GM23338 (cell line): ENCODE data around the gene KLHL9. TPM values are rescaled to one million over a fixed set of nuclear protein-coding genes. Genes with fewer than 3 reads are reported as not detected.

ENCODE experiments used
- ATAC-seq: fragments of 200-7000 bp; cut with Tn5 transposase; 3 replicates; pipeline ENCODE4 v1.9.1; 2020
- DNase-seq: peaks from one replicate; pipeline ENCODE4 v3.0.0-alpha.2; 2015; ENCODE audit warnings: low spot score
- H2AFZ ChIP-seq: fragments of 200-600 bp; sonication (generic); 2 replicates; pipeline ENCODE4 v1.8.0; 2016; ENCODE audit warnings: antibody characterized with exemption, mild to moderate bottlenecking, moderate library complexity
- H3F3A ChIP-seq: fragments of 200-600 bp; sonication (generic); replicated peaks from 2 replicates; pipeline ENCODE4 v1.8.0; 2017; ENCODE audit warnings: antibody characterized with exemption, mixed run types, low read depth
- H3K27ac ChIP-seq: fragments of 200-600 bp; sonication (generic); 2 replicates; pipeline ENCODE4 v1.6.1; 2016; ENCODE audit warnings: low read depth
- H3K27me3 ChIP-seq: fragments of 200-600 bp; sonication (generic); 2 replicates; pipeline ENCODE4 v1.8.0; 2016; ENCODE audit warnings: mild to moderate bottlenecking, mixed run types, moderate library complexity; ENCODE audit not compliant: insufficient read depth
- H3K36me3 ChIP-seq: fragments of 200-600 bp; sonication (generic); 2 replicates; pipeline ENCODE4 v1.8.0; 2016; ENCODE audit warnings: mild to moderate bottlenecking; ENCODE audit not compliant: insufficient read depth
- H3K4me1 ChIP-seq: fragments of 200-600 bp; sonication (generic); 2 replicates; pipeline ENCODE4 v1.8.0; 2016; ENCODE audit warnings: mild to moderate bottlenecking, moderate library complexity; ENCODE audit not compliant: insufficient read depth
- H3K4me2 ChIP-seq: fragments of 200-600 bp; sonication (generic); 2 replicates; pipeline ENCODE4 v1.7.1; 2017; ENCODE audit warnings: mixed run types
- H3K4me3 ChIP-seq: fragments of 200-600 bp; sonication (generic); 2 replicates; pipeline ENCODE4 v1.6.1; 2016; ENCODE audit warnings: mixed run types
- H3K79me2 ChIP-seq: fragments of 200-600 bp; sonication (generic); replicated peaks from 2 replicates; pipeline ENCODE4 v1.8.0; 2017; ENCODE audit warnings: mild to moderate bottlenecking; ENCODE audit not compliant: insufficient read depth
- H3K9me2 ChIP-seq: fragments of 200-600 bp; sonication (generic); 2 replicates; pipeline ENCODE4 v1.8.0; 2017; ENCODE audit not compliant: insufficient read depth
- H4K20me1 ChIP-seq: fragments of 200-600 bp; sonication (generic); replicated peaks from 2 replicates; pipeline ENCODE4 v1.8.0; 2017; ENCODE audit warnings: mild to moderate bottlenecking; ENCODE audit not compliant: insufficient read depth
- H3K27ac Mint-ChIP-seq: 2 replicates; pipeline ENCODE4 v1.8.0; 2020; ENCODE audit warnings: inconsistent platforms, mild to moderate bottlenecking, moderate library complexity, mixed read lengths
- H3K27me3 Mint-ChIP-seq: 3 replicates; pipeline ENCODE4 v1.8.0; 2022; ENCODE audit warnings: low read depth, mild to moderate bottlenecking, moderate library complexity, mixed read lengths, inconsistent platforms; ENCODE audit not compliant: insufficient read depth, poor library complexity
- H3K36me3 Mint-ChIP-seq: 3 replicates; pipeline ENCODE4 v1.8.0; 2021; ENCODE audit warnings: low read depth, mild to moderate bottlenecking, inconsistent platforms, moderate library complexity, mixed read lengths
- H3K4me1 Mint-ChIP-seq: 3 replicates; pipeline ENCODE4 v1.8.0; 2020; ENCODE audit warnings: mild to moderate bottlenecking, inconsistent platforms, mixed read lengths
- H3K4me3 Mint-ChIP-seq: 3 replicates; pipeline ENCODE4 v1.8.0; 2021; ENCODE audit warnings: moderate library complexity, mild to moderate bottlenecking, inconsistent platforms, mixed read lengths
- H3K9me3 Mint-ChIP-seq: 3 replicates; pipeline ENCODE4 v1.8.0; 2020; ENCODE audit warnings: moderate library complexity, mild to moderate bottlenecking, inconsistent platforms, mixed read lengths
- CREB1 ChIP-seq: fragments of 250-450 bp; sonication (Bioruptor Pico); IDR thresholded peaks from 2 replicates; pipeline ENCODE4 v1.5.0; 2020; ENCODE audit warnings: low read depth, mild to moderate bottlenecking, moderate library complexity
- EZH2 ChIP-seq: fragments of 200-600 bp; sonication (generic); IDR thresholded peaks from one replicate; pipeline ENCODE4 v1.8.0; 2017; ENCODE audit warnings: antibody characterized with exemption, mild to moderate bottlenecking, low read depth; ENCODE audit not compliant: unreplicated experiment
- EZH2phosphoT487 ChIP-seq: fragments of 200-600 bp; sonication (generic); IDR thresholded peaks from one replicate; pipeline ENCODE4 v1.8.1; 2018; ENCODE audit warnings: antibody characterized with exemption; ENCODE audit not compliant: unreplicated experiment
- JUNB ChIP-seq: IDR thresholded peaks from one replicate; pipeline ENCODE4 v1.6.1; 2016; ENCODE audit warnings: antibody characterized with exemption; ENCODE audit not compliant: unreplicated experiment
- NANOG ChIP-seq: IDR thresholded peaks from 2 replicates; pipeline ENCODE4 v1.6.1; 2016; ENCODE audit warnings: antibody characterized with exemption, borderline replicate concordance
- POLR2AphosphoS5 ChIP-seq: IDR thresholded peaks from 2 replicates; pipeline ENCODE4 v1.6.1; 2016; ENCODE audit warnings: antibody characterized with exemption, low read depth
- ZNF331 ChIP-seq: fragments of 250-450 bp; sonication (Bioruptor Pico); IDR thresholded peaks from 2 replicates; pipeline ENCODE4 v1.5.0; 2020; ENCODE audit warnings: low read depth, mild to moderate bottlenecking, moderate library complexity
- polyA plus RNA-seq: library from polyadenylated mRNA; unstranded; fragments of >200 nt; fragmentation: Nextera tagmentation; extraction: Ambion mirVana; gene quantifications from 2 replicates; pipeline ENCODE4 v1.2.1, GENCODE V29; 2016
- total RNA-seq: library from RNA; depleted of rRNA; stranded (reverse); fragments of >200 nt; shearing (Covaris generic); gene quantifications from 2 replicates; pipeline ENCODE4 v1.2.3, GENCODE V29; 2014
- TF ChIP-seq, protein P1 (sequence below), 2 experiments: fragments of 200-600 bp in 1 of 2; sonication (generic) in 1 of 2; conservative IDR thresholded peaks; 2 replicates each; pipeline versions ENCODE4 v1.5.1 to v1.6.1; 2016 to 2017; ENCODE audit warnings: antibody characterized with exemption in 2 of 2, low read depth in 2 of 2, mild to moderate bottlenecking in 2 of 2, moderate library complexity in 1 of 2

KLHL9 gene
- total and polyA plus RNA-seq, 2 experiments from 2014 or later, result 9.1 to 24.0 TPM

GRCh38 chr9:21357479-21358460 lies 22.6 kb upstream of the KLHL9 start:
- H3F3A ChIP-seq, result no peaks in the 10 kb centered on the region
- no peaks in the 10 kb centered on the region for H3K9me2 ChIP-seq
- no peaks in the 10 kb centered on the region for H3K27me3 ChIP-seq
- H3K4me3 ChIP-seq, result no peak overlapping the region
- DNase-seq, result no peak
- Mint-ChIP-seq H3K4me1 (no peaks in the 10 kb centered on the region), H3K27me3 (no peaks in the 10 kb centered on the region), H3K4me3 (no peak overlapping the region), H3K27ac (no peak overlapping the region), H3K9me3 (peaks cover 6% of the 10 kb centered on the region), H3K36me3 (0 out of 3 replicates have a peak, but pooled peaks cover 5% of the 10 kb centered on the region)
- no peak for ATAC-seq
- H4K20me1 ChIP-seq, result no peaks in the 10 kb centered on the region
- no peaks in the 10 kb centered on the region for H3K36me3 ChIP-seq
- H3K27ac ChIP-seq, result no peak overlapping the region
- no peaks in the 10 kb centered on the region for H3K79me2 ChIP-seq
- H3K4me2 ChIP-seq, result no peak overlapping the region
- TF ChIP-seq POLR2AphosphoS5, result no peak
- TF ChIP-seq, protein P1, sequence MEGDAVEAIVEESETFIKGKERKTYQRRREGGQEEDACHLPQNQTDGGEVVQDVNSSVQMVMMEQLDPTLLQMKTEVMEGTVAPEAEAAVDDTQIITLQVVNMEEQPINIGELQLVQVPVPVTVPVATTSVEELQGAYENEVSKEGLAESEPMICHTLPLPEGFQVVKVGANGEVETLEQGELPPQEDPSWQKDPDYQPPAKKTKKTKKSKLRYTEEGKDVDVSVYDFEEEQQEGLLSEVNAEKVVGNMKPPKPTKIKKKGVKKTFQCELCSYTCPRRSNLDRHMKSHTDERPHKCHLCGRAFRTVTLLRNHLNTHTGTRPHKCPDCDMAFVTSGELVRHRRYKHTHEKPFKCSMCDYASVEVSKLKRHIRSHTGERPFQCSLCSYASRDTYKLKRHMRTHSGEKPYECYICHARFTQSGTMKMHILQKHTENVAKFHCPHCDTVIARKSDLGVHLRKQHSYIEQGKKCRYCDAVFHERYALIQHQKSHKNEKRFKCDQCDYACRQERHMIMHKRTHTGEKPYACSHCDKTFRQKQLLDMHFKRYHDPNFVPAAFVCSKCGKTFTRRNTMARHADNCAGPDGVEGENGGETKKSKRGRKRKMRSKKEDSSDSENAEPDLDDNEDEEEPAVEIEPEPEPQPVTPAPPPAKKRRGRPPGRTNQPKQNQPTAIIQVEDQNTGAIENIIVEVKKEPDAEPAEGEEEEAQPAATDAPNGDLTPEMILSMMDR (conservative IDR thresholded peaks at IDR 0.05; ENCODE audit: low read depth in 2 of 2), result no peak
- TF ChIP-seq EZH2phosphoT487, result no peak
- no peak for TF ChIP-seq JUNB
- TF ChIP-seq ZNF331, result no peak
- TF ChIP-seq CREB1 (CRISPR knock-in tag), result no peak
- TF ChIP-seq NANOG, result no peak
- H2AFZ ChIP-seq, result peak overlapping the region; percentile 72
- H3K4me1 ChIP-seq, result no peaks in the 10 kb centered on the region

DNA sequence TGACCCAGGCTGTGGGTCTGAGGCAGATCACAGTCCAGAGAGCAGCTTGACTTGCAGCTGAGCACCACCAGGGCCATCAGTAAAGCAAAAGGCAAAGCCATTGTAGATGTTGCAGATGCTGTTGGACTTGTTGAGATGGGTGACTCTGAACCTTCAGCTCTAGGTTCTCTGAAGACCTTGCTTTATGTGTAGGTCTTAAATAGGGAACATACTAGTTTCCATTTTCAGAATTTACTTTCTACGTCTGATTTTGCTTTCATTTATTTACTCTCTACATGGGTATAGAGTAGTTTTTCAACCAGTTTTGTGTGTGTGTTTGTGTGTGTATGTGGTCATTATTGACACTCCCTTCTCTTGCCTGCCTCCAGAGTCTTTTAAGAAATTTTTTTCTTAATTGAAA lies 15.6 kb upstream of the KLHL9 start, which contains the start of gene IFNA6:
IFNA6 (minus strand) TSS at position 101 of the 400 bp plus-strand sequence; CDS start at position 101, 0 bp downstream.
- H3K4me2 ChIP-seq, result no peak within 1 kb of the TSS
- H3K4me3 ChIP-seq, result no peak within 1 kb of the TSS
- no peak for TF ChIP-seq EZH2
- TF ChIP-seq, protein P1 (conservative IDR thresholded peaks at IDR 0.05; ENCODE audit: low read depth in 2 of 2), result no peak
- no peak for TF ChIP-seq EZH2phosphoT487
- no peak within 1 kb of the TSS for H2AFZ ChIP-seq
- no peaks in the 10 kb centered on the region for H3F3A ChIP-seq
- Mint-ChIP-seq H3K36me3 (0 out of 3 replicates have a peak, but pooled peaks cover 5% of the 10 kb centered on the region), H3K4me3 (no peak within 1 kb of the TSS), H3K9me3 (peaks cover 6% of the 10 kb centered on the region), H3K27ac (no peak within 1 kb of the TSS), H3K27me3 (no peaks in the 10 kb centered on the region), H3K4me1 (peaks cover 2% of the 10 kb centered on the region; the same call in 1 of the 3 replicates)
- no peaks in the 10 kb centered on the region for H3K36me3 ChIP-seq
- H4K20me1 ChIP-seq, result no peaks in the 10 kb centered on the region
- ATAC-seq (no peak), DNase-seq (no peak)
- no peaks in the 10 kb centered on the region for H3K79me2 ChIP-seq
- H3K27ac ChIP-seq, result no peak within 1 kb of the TSS
- no peaks in the 10 kb centered on the region for H3K27me3 ChIP-seq
- 0 out of 2 replicates have a peak, but pooled peaks cover 3% of the 10 kb centered on the region for H3K9me2 ChIP-seq
- no peaks in the 10 kb centered on the region for H3K4me1 ChIP-seq
